Inflammatory macrophage treated with lipopolysaccharide for 1 hour (primary cell): ENCODE measurements around the gene TNIK.
"Not testable (repeated sequence)": the region's sequence is repeated elsewhere in the genome, so short reads cannot be mapped to it uniquely, and the experiment has no call there.

Experiments used
- DNase-seq, 2 donors: peaks; one replicate each; pipeline ENCODE4 v3.0.0-alpha.2; 2020 to 2022

The TNIK gene

GRCh38 chr3:171248426-171249111 is 211.6 kb downstream of the TNIK start:
- no peak for DNase-seq

GRCh38 chr3:171245796-171246765 is 214.1 kb downstream of the TNIK start:
- no peak for DNase-seq

GRCh38 chr3:171242951-171243350 is 217.3 kb downstream of the TNIK start:
- DNase-seq, result no peak

GRCh38 chr3:171242170-171242569 is 218.0 kb downstream of the TNIK start:
- DNase-seq, result no peak

GRCh38 chr3:171241655-171242054 is 218.6 kb downstream of the TNIK start:
- DNase-seq, result not testable (repeated sequence)

- DNase-seq, result no peak
These were observed 219.7 kb downstream of the TNIK start for GRCh38 chr3:171240504-171240835.

- DNase-seq, result no peak
These were observed 220.3 kb downstream of the TNIK start for GRCh38 chr3:171239757-171240503.

- DNase-seq, result no peak
These were observed 223.2 kb downstream of the TNIK start for GRCh38 chr3:171237009-171237385.

GRCh38 chr3:171236265-171237008 is 223.8 kb downstream of the TNIK start:
- DNase-seq, result no peak

- no peak for DNase-seq
These were observed 225.8 kb downstream of the TNIK start for GRCh38 chr3:171234298-171235010.

GRCh38 chr3:171231361-171231760 is 228.8 kb downstream of the TNIK start:
- no peak for DNase-seq

- DNase-seq, result no peak
These were observed 229.3 kb downstream of the TNIK start for GRCh38 chr3:171230865-171231264.

GRCh38 chr3:171229173-171229572 is 231.0 kb downstream of the TNIK start:
- DNase-seq, result no peak

GRCh38 chr3:171228240-171228639 is 232.0 kb downstream of the TNIK start:
- DNase-seq, result no peak

GRCh38 chr3:171227828-171228227 is 232.4 kb downstream of the TNIK start:
- no peak for DNase-seq

GRCh38 chr3:171227359-171227758 is 232.8 kb downstream of the TNIK start:
- DNase-seq, result no peak

GRCh38 chr3:171226794-171227193 is 233.4 kb downstream of the TNIK start:
- no peak for DNase-seq

GRCh38 chr3:171225708-171226107 is 234.5 kb downstream of the TNIK start:
- DNase-seq, result no peak

GRCh38 chr3:171225165-171225564 is 235.0 kb downstream of the TNIK start:
- no peak for DNase-seq

- no peak for DNase-seq
These were observed 236.8 kb downstream of the TNIK start for GRCh38 chr3:171223396-171223795.

GRCh38 chr3:171222995-171223394 is 237.2 kb downstream of the TNIK start:
- no peak for DNase-seq

GRCh38 chr3:171221597-171221996 is 238.6 kb downstream of the TNIK start:
- DNase-seq, result no peak
